IMR-90 (cell line): ENCODE measurements around the gene GNA15. TPM values are rescaled to one million over a fixed set of nuclear protein-coding genes. Genes with fewer than 3 reads are reported as not detected.

Experiments used
- ATAC-seq: fragments of 200-7000 bp; cut with Tn5 transposase; 2 replicates; pipeline ENCODE4 v1.9.1; 2020; ENCODE audit warnings: low read depth, mild to moderate bottlenecking, moderate library complexity
- BruUV-seq: library from RNA; stranded (reverse); fragments of 400-500 nt; replicated peaks from 2 replicates; lab custom pipeline; 2021; lab: Mats Ljungman, UMichigan
- CTCF ChIA-PET: fragments of 300-600 bp; formaldehyde crosslinking; extraction: SDS; loops from one replicate; lab custom pipeline; 2021; ENCODE audit warnings: antibody characterized with exemption; lab: Yijun Ruan, JAX
- POLR2A ChIA-PET: fragments of 300-600 bp; sonication (Branson Sonifier 250); formaldehyde crosslinking; loops from one replicate; lab custom pipeline; 2022; ENCODE audit warnings: antibody characterized with exemption; ENCODE audit not compliant: unreplicated experiment; lab: Charles Lee
- DNase-seq: peaks from one replicate; pipeline ENCODE4 v3.0.0; 2013
- H2AFZ ChIP-seq: replicated peaks from 2 replicates; pipeline ENCODE3; 2013; ENCODE audit warnings: low read length, mild to moderate bottlenecking; ENCODE audit not compliant: poor library complexity
- H2AK5ac ChIP-seq: 2 replicates; pipeline ENCODE4 v1.6.1; 2013; ENCODE audit warnings: low read depth, low read length, inconsistent platforms
- H2AK9ac ChIP-seq: replicated peaks from 2 replicates; pipeline ENCODE3; 2013; ENCODE audit warnings: mild to moderate bottlenecking, low read depth, low read length, moderate library complexity; ENCODE audit not compliant: poor library complexity
- H2BK120ac ChIP-seq: 2 replicates; pipeline ENCODE4 v1.6.1; 2013; ENCODE audit warnings: low read depth, low read length, inconsistent platforms
- H2BK15ac ChIP-seq: 3 replicates; pipeline ENCODE4 v1.6.1; 2013; ENCODE audit warnings: low read depth, low read length, inconsistent platforms
- H2BK20ac ChIP-seq: 2 replicates; pipeline ENCODE4 v1.6.1; 2013; ENCODE audit warnings: low read depth, mild to moderate bottlenecking, inconsistent platforms, low read length, moderate library complexity
- H2BK5ac ChIP-seq: 2 replicates; pipeline ENCODE4 v1.6.1; 2013; ENCODE audit warnings: mild to moderate bottlenecking, low read depth, low read length, inconsistent platforms; ENCODE audit not compliant: poor library complexity, severe bottlenecking
- H3K14ac ChIP-seq: replicated peaks from 2 replicates; pipeline ENCODE4 v1.6.1; 2013; ENCODE audit warnings: low read depth, low read length, inconsistent platforms
- H3K18ac ChIP-seq: 2 replicates; pipeline ENCODE4 v1.6.1; 2013; ENCODE audit warnings: low read depth, low read length, control low read depth
- H3K23ac ChIP-seq: 2 replicates; pipeline ENCODE4 v1.6.1; 2013; ENCODE audit warnings: low read depth, low read length, inconsistent platforms
- H3K27ac ChIP-seq: 2 replicates; pipeline ENCODE4 v1.5.1; 2013; ENCODE audit warnings: mild to moderate bottlenecking, control low read depth, low read length; ENCODE audit not compliant: insufficient read depth
- H3K27me3 ChIP-seq: 2 replicates; pipeline ENCODE4 v1.6.1; 2013; ENCODE audit warnings: low read length; ENCODE audit not compliant: control insufficient read depth, insufficient read depth
- H3K36me3 ChIP-seq: 2 replicates; pipeline ENCODE4 v1.6.1; 2013; ENCODE audit warnings: low read length, mixed read lengths; ENCODE audit not compliant: control insufficient read depth, insufficient read depth
- H3K4ac ChIP-seq: 2 replicates; pipeline ENCODE4 v1.6.1; 2013; ENCODE audit warnings: low read depth, low read length, inconsistent platforms
- H3K4me1 ChIP-seq: 2 replicates; pipeline ENCODE4 v1.6.1; 2013; ENCODE audit warnings: low read length, mixed read lengths; ENCODE audit not compliant: control insufficient read depth, insufficient read depth
- H3K4me2 ChIP-seq: 2 replicates; pipeline ENCODE4 v1.6.1; 2013; ENCODE audit warnings: low read depth, mild to moderate bottlenecking, control low read depth, low read length, moderate library complexity
- H3K4me3 ChIP-seq: 2 replicates; pipeline ENCODE4 v1.5.1; 2013; ENCODE audit warnings: low read depth, mild to moderate bottlenecking, control low read depth, low read length, moderate library complexity; ENCODE audit not compliant: insufficient read depth
- H3K56ac ChIP-seq: 2 replicates; pipeline ENCODE4 v1.6.1; 2013; ENCODE audit warnings: low read length, inconsistent platforms; ENCODE audit not compliant: insufficient read depth; ENCODE audit errors: extremely low read depth
- H3K79me1 ChIP-seq, 2 experiments: 2 replicates each; pipeline ENCODE4 v1.6.1; 2013; ENCODE audit warnings: low read length in 2 of 2, inconsistent platforms in 1 of 2, low read depth in 1 of 2
- H3K9ac ChIP-seq: 2 replicates; pipeline ENCODE4 v1.6.1; 2013; ENCODE audit warnings: low read depth, low read length, control low read depth
- H3K9me1 ChIP-seq: 2 replicates; pipeline ENCODE4 v1.6.1; 2013; ENCODE audit warnings: low read length, inconsistent platforms; ENCODE audit not compliant: insufficient read depth
- H3K9me3 ChIP-seq: 2 replicates; pipeline ENCODE4 v1.6.1; 2013; ENCODE audit warnings: low read length; ENCODE audit not compliant: control insufficient read depth, insufficient read depth
- H4K20me1 ChIP-seq: 2 replicates; pipeline ENCODE4 v1.6.1; 2013; ENCODE audit warnings: low read length, inconsistent platforms; ENCODE audit not compliant: insufficient read depth
- H4K5ac ChIP-seq: 2 replicates; pipeline ENCODE4 v1.6.1; 2013; ENCODE audit warnings: mild to moderate bottlenecking, low read depth, low read length, control low read depth
- H4K8ac ChIP-seq, 2 experiments: 2 replicates each; pipeline ENCODE4 v1.6.1; 2013; ENCODE audit warnings: low read depth in 2 of 2, low read length in 2 of 2, control low read depth in 1 of 2, inconsistent platforms in 1 of 2
- H4K91ac ChIP-seq: 2 replicates; pipeline ENCODE4 v1.6.1; 2013; ENCODE audit warnings: low read depth, low read length, inconsistent platforms; ENCODE audit not compliant: insufficient read depth
- BHLHE40 ChIP-seq: fragments of 150-350 bp; IDR thresholded peaks from 2 replicates; pipeline ENCODE4 v1.6.1; 2016; ENCODE audit warnings: mild to moderate bottlenecking, low read depth, low read length
- CEBPB ChIP-seq: IDR thresholded peaks from 2 replicates; pipeline ENCODE4 v1.6.1; 2012; ENCODE audit warnings: low read depth, low read length, improper control_type of control experiment
- CHD1 ChIP-seq: IDR thresholded peaks from 2 replicates; pipeline ENCODE4 v1.6.1; 2012; ENCODE audit warnings: low read depth, low read length, improper control_type of control experiment
- CTCF ChIP-seq: conservative IDR thresholded peaks from 2 replicates; pipeline ENCODE4 v1.5.1; 2012; ENCODE audit warnings: mild to moderate bottlenecking, low read depth, low read length, improper control_type of control experiment
- ELK1 ChIP-seq: fragments of 150-350 bp; IDR thresholded peaks from 2 replicates; pipeline ENCODE4 v1.6.1; 2016; ENCODE audit warnings: low read depth, mild to moderate bottlenecking, low read length, moderate library complexity, borderline replicate concordance
- MAFK ChIP-seq: IDR thresholded peaks from 2 replicates; pipeline ENCODE4 v1.6.1; 2012; ENCODE audit warnings: low read depth, low read length, improper control_type of control experiment
- MAZ ChIP-seq: IDR thresholded peaks from 2 replicates; pipeline ENCODE4 v1.6.1; 2012; ENCODE audit warnings: low read depth, mild to moderate bottlenecking, low read length, improper control_type of control experiment, moderate library complexity, borderline replicate concordance
- MXI1 ChIP-seq: IDR thresholded peaks from 2 replicates; pipeline ENCODE4 v1.6.1; 2012; ENCODE audit warnings: low read depth, mild to moderate bottlenecking, low read length, moderate library complexity, borderline replicate concordance
- NFE2L2 ChIP-seq: fragments of 150-350 bp; IDR thresholded peaks from 2 replicates; pipeline ENCODE4 v1.6.1; 2016; ENCODE audit warnings: low read depth, mild to moderate bottlenecking, low read length
- POLR2A ChIP-seq: IDR thresholded peaks from 2 replicates; pipeline ENCODE4 v1.6.1; 2012; ENCODE audit warnings: mild to moderate bottlenecking, low read depth, low read length
- RAD21 ChIP-seq: IDR thresholded peaks from 2 replicates; pipeline ENCODE4 v1.6.1; 2012; ENCODE audit warnings: low read length, improper control_type of control experiment
- RCOR1 ChIP-seq: IDR thresholded peaks from 2 replicates; pipeline ENCODE4 v1.6.1; 2012; ENCODE audit warnings: mild to moderate bottlenecking, low read length, improper control_type of control experiment; ENCODE audit not compliant: insufficient replicate concordance
- RFX5 ChIP-seq: IDR thresholded peaks from 2 replicates; pipeline ENCODE4 v1.8.0; 2012; ENCODE audit warnings: low read depth, mild to moderate bottlenecking, low read length, moderate library complexity
- WGBS, 2 experiments: methylation state at CpG; one replicate each; pipeline versions ENCODE4 v1.1.5 to v1.1.7; 2013; ENCODE audit warnings: missing lambda C conversion rate in 2 of 2; ENCODE audit not compliant: insufficient read length in 1 of 2; ENCODE audit errors: extremely low coverage in 2 of 2; 5-methylcytosine and 5-hydroxymethylcytosine counted together
- dilution Hi-C: fragments of 300-500 bp; cut with HindIII; formaldehyde crosslinking; loops from one replicate; pipeline ENCODE4 v1.14.3; 2018; ENCODE audit warnings: low sequenced_read_pairs; ENCODE audit not compliant: unreplicated experiment
- in situ Hi-C: fragments of 300-500 bp; cut with MboI; formaldehyde crosslinking; loops from 3 replicates; pipeline ENCODE4 v1.14.3; 2019; ENCODE audit warnings: low sequenced_read_pairs, inconsistent platforms, mixed read lengths
- intact Hi-C: fragments of 100-400 bp; cut with micrococcal nuclease; formaldehyde crosslinking; loops from 2 replicates; pipeline ENCODE4 v1.10.0; 2022
- polyA plus RNA-seq, 3 experiments: library from polyadenylated mRNA; depleted of rRNA; stranded (reverse); fragments of >200 nt; gene quantifications; 2 replicates each; pipeline ENCODE4 v1.2.3, GENCODE V29; 2012; ENCODE audit warnings: low replicate concordance in 1 of 3
- total RNA-seq: library from RNA; depleted of rRNA; stranded (reverse); fragments of >200 nt; gene quantifications from 2 replicates; pipeline ENCODE4 v1.2.3, GENCODE V29; 2012
- TF ChIP-seq, protein P1 (sequence below): fragments of 150-350 bp; IDR thresholded peaks from 2 replicates; pipeline ENCODE4 v1.6.1; 2017; ENCODE audit warnings: mild to moderate bottlenecking, antibody characterized with exemption, low read length, low read depth

The GNA15 gene
- total and polyA plus RNA-seq, 2 of the 4 experiments (the other 2 are of a cell fraction) = 0.18 TPM; not detected in 1

GRCh38 chr19:3094601-3095440 lies 41.0 kb upstream of the GNA15 start:
- Histone ChIP-seq H2AFZ (peak overlapping the region; percentile 78), H2BK5ac (peak overlapping the region; percentile 58), H2AK9ac (peak overlapping the region; percentile 99), H4K5ac (no peak overlapping the region), H3K9ac (peak overlapping the region; percentile 91), H3K36me3 (no peaks in the 10 kb centered on the region), H4K91ac (peak overlapping the region; percentile 68; the same call in 1 of the 2 replicates), H2BK120ac (no peak overlapping the region), H3K18ac (no peak overlapping the region), H3K14ac (peak overlapping the region; percentile 91), H3K56ac (peak overlapping the region; percentile 32), H3K23ac (peak overlapping the region; percentile 93), H3K27me3 (no peaks in the 10 kb centered on the region), H4K20me1 (peaks cover 54% of the 10 kb centered on the region), H2AK5ac (peak overlapping the region; percentile 86), H2BK15ac (no peak overlapping the region), H3K4me2 (peak overlapping the region; percentile 98), H3K4ac (peak overlapping the region; percentile 84), H2BK20ac (no peak overlapping the region), H4K8ac (no peak overlapping the region; a peak in 1 of 4 replicates), H3K4me1 (peaks cover 22% of the 10 kb centered on the region), H3K9me3 (no peaks in the 10 kb centered on the region), H3K4me3 (peak overlapping the region; percentile 99), H3K27ac (peak overlapping the region; percentile 76), H3K9me1 (peaks cover 12% of the 10 kb centered on the region; the same call in 1 of the 2 replicates), H3K79me1 (peaks cover 4 to 50% of the 10 kb centered on the region in 2 experiments; a peak in 3 of 4 replicates)
- ChIA-PET POLR2A (no interaction called here), CTCF (interaction anchor here (1.1 kb wide), 1 partner anchor 10 kb away, joined by 3 read pairs; no protein-coding TSS in a partner anchor)
- DNase-seq = peak; percentile 17
- BruUV-seq = no TSS peak
- dilution Hi-C loops = no loop called here
- in situ Hi-C loops = no loop called here
- peak; percentile 4 for ATAC-seq
- intact Hi-C loops = no loop called here
- WGBS, 2 experiments = 1% methylated on average over 33 of the region's 57 CpGs; no CpG with 5 or more reads in 1 of the 2 experiments
- no peak for TF ChIP-seq ELK1
- TF ChIP-seq MAFK = no peak
- TF ChIP-seq NFE2L2 = no peak
- TF ChIP-seq, protein P1, sequence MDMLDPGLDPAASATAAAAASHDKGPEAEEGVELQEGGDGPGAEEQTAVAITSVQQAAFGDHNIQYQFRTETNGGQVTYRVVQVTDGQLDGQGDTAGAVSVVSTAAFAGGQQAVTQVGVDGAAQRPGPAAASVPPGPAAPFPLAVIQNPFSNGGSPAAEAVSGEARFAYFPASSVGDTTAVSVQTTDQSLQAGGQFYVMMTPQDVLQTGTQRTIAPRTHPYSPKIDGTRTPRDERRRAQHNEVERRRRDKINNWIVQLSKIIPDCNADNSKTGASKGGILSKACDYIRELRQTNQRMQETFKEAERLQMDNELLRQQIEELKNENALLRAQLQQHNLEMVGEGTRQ = no peak
- no peak for TF ChIP-seq MAZ
- no peak for TF ChIP-seq CEBPB
- TF ChIP-seq RCOR1 = no peak
- no peak for TF ChIP-seq CHD1
- TF ChIP-seq RFX5 = no peak
- no peak for TF ChIP-seq CTCF
- TF ChIP-seq BHLHE40 = no peak
- no peak; the same call in 1 of the 2 replicates for TF ChIP-seq POLR2A
- no peak for TF ChIP-seq MXI1
- TF ChIP-seq RAD21 = no peak
